SK-N-MC (cell line): ENCODE data around the gene PRDM2.

ENCODE experiments used
- EZH2 ChIP-seq: fragments of 200-600 bp; sonication (generic); IDR thresholded peaks from one replicate; pipeline ENCODE4 v1.6.1; 2017; ENCODE audit warnings: antibody characterized with exemption
- POLR2AphosphoS5 ChIP-seq: IDR thresholded peaks from 2 replicates; pipeline ENCODE4 v1.6.1; 2012; ENCODE audit warnings: mild to moderate bottlenecking, low read depth, low read length, borderline replicate concordance

GRCh38 chr1:13790290-13791030, 90.5 kb downstream of the PRDM2 start:
- TF ChIP-seq EZH2 = no peak
- no peak for TF ChIP-seq POLR2AphosphoS5
